A673 (cell line): ENCODE measurements around the gene NCKIPSD.

Source experiments
- CTCF ChIP-seq: fragments of 300-800, 200-600 bp; sonication (generic); conservative IDR thresholded peaks from 2 replicates; pipeline ENCODE4 v1.5.1; 2017; ENCODE audit warnings: low read depth, mild to moderate bottlenecking, antibody characterized with exemption, low read length, moderate library complexity, mixed read lengths
- EZH2 ChIP-seq: fragments of 200-600 bp; sonication (generic); IDR thresholded peaks from 2 replicates; pipeline ENCODE4 v1.6.1; 2017; ENCODE audit warnings: borderline replicate concordance, low read depth, mild to moderate bottlenecking, mixed read lengths, antibody characterized with exemption, low read length; ENCODE audit not compliant: poor library complexity, severe bottlenecking

- TF ChIP-seq CTCF = no peak
- TF ChIP-seq EZH2 = no peak
These were observed 3.0 kb upstream of the NCKIPSD start for GRCh38 chr3:48688737-48689075.
